ENCODE results near the gene STT3B.
"Not testable (repeated sequence)": the region's sequence is repeated elsewhere in the genome, so short reads cannot be mapped to it uniquely, and the experiment has no call there.

DNA sequence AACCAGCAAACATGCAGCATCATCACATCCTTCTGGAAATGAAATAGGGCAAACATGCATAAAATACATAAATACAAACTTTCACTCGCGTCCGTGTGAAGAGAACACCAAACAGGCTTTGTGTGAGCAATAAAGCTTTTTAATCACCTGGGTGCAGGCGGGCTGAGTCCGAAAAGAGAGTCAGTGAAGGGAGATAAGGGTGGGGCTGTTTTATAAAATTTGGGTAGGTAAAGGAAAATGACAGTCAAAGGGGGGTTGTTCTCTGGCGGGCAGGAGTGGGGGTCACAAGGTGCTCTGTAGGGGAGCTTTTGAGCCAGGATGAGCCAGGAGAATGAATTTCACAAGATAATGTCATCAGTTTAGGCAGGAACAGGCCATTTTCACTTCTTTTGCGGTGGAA, 26.2 kb upstream of the STT3B start:
- not testable (repeated sequence) for TF ChIP-seq POLR2AphosphoS5, POLR2A (IDR thresholded peaks at IDR 0.05; ENCODE audit: low read depth, low read length)

Data from GM12891 (cell line).